HepG2 (cell line): ENCODE results near the gene SYNE3. TPM values are rescaled to one million over a fixed set of nuclear protein-coding genes. Genes with fewer than 3 reads are reported as not detected.

Experiments used
- ATAC-seq: fragments of 200-7000 bp; cut with Tn5 transposase; 3 replicates; pipeline ENCODE4 v1.9.1; 2020; ENCODE audit warnings: mild to moderate bottlenecking, moderate library complexity
- BruUV-seq: library from RNA; stranded (reverse); fragments of 400-500 nt; replicated peaks from 2 replicates; lab custom pipeline; 2021; lab: Mats Ljungman, UMichigan
- CTCF ChIA-PET: fragments of 300-600 bp; formaldehyde crosslinking; extraction: SDS; loops from one replicate; lab custom pipeline; 2021; ENCODE audit warnings: low total read pairs, inconsistent platforms, low intra/inter-chr PET ratio; lab: Yijun Ruan, JAX
- POLR2A ChIA-PET: fragments of 350-600 bp; sonication (Branson Sonifier 250); formaldehyde crosslinking; loops from one replicate; lab custom pipeline; 2020; ENCODE audit warnings: antibody characterized with exemption, inconsistent platforms; lab: Yijun Ruan, JAX
- DNase-seq: peaks from one replicate; pipeline ENCODE4 v3.0.0-alpha.2; 2015; ENCODE audit warnings: low spot score
- FAIRE-seq: peaks from 3 replicates; lab custom pipeline; 2011; peaks lifted over from hg19 to GRCh38; lab: Jason Lieb, UNC
- H2AFZ ChIP-seq: one replicate; pipeline ENCODE4 v1.6.1; 2011; ENCODE audit warnings: low read length, inconsistent platforms
- H3K27ac ChIP-seq: fragments of 300-600 bp; 3 replicates; pipeline ENCODE4 v1.8.0; 2011; ENCODE audit warnings: mixed run types, mild to moderate bottlenecking, mixed read lengths, low read length, inconsistent platforms; ENCODE audit not compliant: insufficient read depth; ENCODE audit errors: extremely low read length
- H3K27me3 ChIP-seq, 2 experiments: fragments of 200-600 bp in 1 of 2; 2 replicates in 1 of 2; 3 replicates in 1 of 2; pipeline versions ENCODE4 v1.6.0 to v1.8.0; 2011; ENCODE audit warnings: low read length in 2 of 2, mild to moderate bottlenecking in 2 of 2, moderate library complexity in 2 of 2, inconsistent platforms in 1 of 2; ENCODE audit not compliant: insufficient read depth in 2 of 2, control insufficient read depth in 1 of 2
- H3K36me3 ChIP-seq, 2 experiments: fragments of 200-600 bp in 1 of 2; replicated peaks in 1 of 2; 2 replicates in 1 of 2; 3 replicates in 1 of 2; pipeline versions ENCODE4 v1.5.1 to v1.8.0; 2011; ENCODE audit warnings: low read length in 2 of 2, inconsistent platforms in 1 of 2; ENCODE audit not compliant: insufficient read depth in 2 of 2, control insufficient read depth in 1 of 2
- H3K4me1 ChIP-seq: 2 replicates; pipeline ENCODE4 v1.5.1; 2012; ENCODE audit warnings: low read length, inconsistent platforms; ENCODE audit not compliant: insufficient read depth
- H3K4me2 ChIP-seq: 2 replicates; pipeline ENCODE4 v1.6.0; 2011; ENCODE audit warnings: low read depth, low read length, inconsistent platforms
- H3K4me3 ChIP-seq, 3 experiments: fragments of 200-600 bp in 1 of 3; sonication (generic), shearing (Covaris generic) in 1 of 3; replicated peaks in 1 of 3; 2 replicates each; pipeline ENCODE4 v1.5.1; 2011 to 2016; ENCODE audit warnings: low read length in 3 of 3, inconsistent platforms in 2 of 3, low read depth in 2 of 3, mild to moderate bottlenecking in 2 of 3, control low read depth in 1 of 3, mixed read lengths in 1 of 3; ENCODE audit not compliant: insufficient read depth in 1 of 3
- H3K79me2 ChIP-seq: one replicate; pipeline ENCODE4 v1.6.1; 2011; ENCODE audit warnings: low read length, inconsistent platforms; ENCODE audit not compliant: insufficient read depth
- H3K9ac ChIP-seq: 2 replicates; pipeline ENCODE4 v1.6.0; 2011; ENCODE audit warnings: mild to moderate bottlenecking, low read depth, low read length, inconsistent platforms; ENCODE audit not compliant: insufficient read depth
- H3K9me3 ChIP-seq: 2 replicates; pipeline ENCODE4 v1.5.1; 2012; ENCODE audit warnings: mild to moderate bottlenecking, low read length
- H4K20me1 ChIP-seq: 2 replicates; pipeline ENCODE4 v1.6.0; 2011; ENCODE audit warnings: inconsistent platforms, mild to moderate bottlenecking, low read length, moderate library complexity; ENCODE audit not compliant: insufficient read depth
- KDM5B ChIP-seq: sonication (generic); formaldehyde crosslinking; IDR thresholded peaks from 2 replicates; pipeline ENCODE4 v1.4.0; 2020; ENCODE audit warnings: missing genetic modification reagents, mild to moderate bottlenecking, borderline replicate concordance
- PCBP1 ChIP-seq: fragments of 200-400 bp; formaldehyde crosslinking; IDR thresholded peaks from 2 replicates; pipeline ENCODE4 v1.6.1; 2017; ENCODE audit warnings: mild to moderate bottlenecking, low read depth, low read length, borderline replicate concordance
- RNF2 ChIP-seq: fragments of 450-650 bp; conservative IDR thresholded peaks from 2 replicates; pipeline ENCODE4 v1.6.1; 2016; ENCODE audit warnings: low read depth
- SALL1 ChIP-seq: sonication (generic); formaldehyde crosslinking; IDR thresholded peaks from 2 replicates; pipeline ENCODE4 v1.8.0; 2022; ENCODE audit warnings: mild to moderate bottlenecking, missing genetic modification reagents
- SAP130 ChIP-seq: IDR thresholded peaks from 2 replicates; pipeline ENCODE4 v1.6.1; 2016; ENCODE audit warnings: low read depth
- TEAD3 ChIP-seq: optimal IDR thresholded peaks from 2 replicates; pipeline ENCODE3; 2016; ENCODE audit warnings: borderline replicate concordance
- ZNF326 ChIP-seq: sonication (generic); formaldehyde crosslinking; IDR thresholded peaks from 2 replicates; pipeline ENCODE4 v1.4.0; 2020; ENCODE audit warnings: missing genetic modification reagents, borderline replicate concordance
- ZNF343 ChIP-seq: sonication (generic); formaldehyde crosslinking; IDR thresholded peaks from 2 replicates; pipeline ENCODE4 v1.4.0; 2020; ENCODE audit warnings: mild to moderate bottlenecking, missing genetic modification reagents
- ZNF563 ChIP-seq: sonication (generic); formaldehyde crosslinking; IDR thresholded peaks from 2 replicates; pipeline ENCODE4 v1.8.0; 2022; ENCODE audit warnings: mild to moderate bottlenecking, moderate library complexity, missing genetic modification reagents
- ZNF572 ChIP-seq: sonication (generic); formaldehyde crosslinking; IDR thresholded peaks from 2 replicates; pipeline ENCODE4 v1.5.1; 2020; ENCODE audit warnings: mild to moderate bottlenecking, missing genetic modification reagents
- ZNF790 ChIP-seq: sonication (generic); formaldehyde crosslinking; IDR thresholded peaks from 2 replicates; pipeline ENCODE4 v1.8.0; 2022; ENCODE audit warnings: missing genetic modification reagents, mild to moderate bottlenecking, borderline replicate concordance
- WGBS: methylation state at CpG from one replicate; pipeline ENCODE4 v1.1.6; 2017; ENCODE audit warnings: low lambda C conversion rate; 5-methylcytosine and 5-hydroxymethylcytosine counted together
- in situ Hi-C: cut with HindIII; loops from 2 replicates; pipeline ENCODE4 v1.10.0; 2017; ENCODE audit warnings: low pct_unique_long_range_greater_than_20kb; ENCODE audit not compliant: extremely low pct_ligation_motif_present
- intact Hi-C: fragments of 100-400 bp; cut with micrococcal nuclease; formaldehyde crosslinking; loops from one replicate; pipeline ENCODE4 v1.10.0; 2022; ENCODE audit not compliant: unreplicated experiment
- polyA plus RNA-seq, 8 experiments: library from polyadenylated mRNA; depleted of rRNA in 3 of 8; stranded (reverse) in 7 of 8; unstranded in 1 of 8; fragments of >200 nt; fragmentation: Illumina TruSeq in 4 of 8; extraction: Trizol in 4 of 8; gene quantifications; 2 replicates each; pipeline versions ENCODE4 v1.2.1 to v1.2.3, GENCODE V29; 2011 to 2016; ENCODE audit warnings: low read depth in 4 of 8, missing spikeins in 1 of 8, mixed read lengths in 1 of 8; ENCODE audit not compliant: insufficient read depth in 1 of 8
- total RNA-seq, 5 experiments: library from RNA; depleted of rRNA; stranded (reverse); fragments of >200 nt; fragmentation: Illumina TruSeq; extraction: Trizol; gene quantifications; 2 replicates each; pipeline ENCODE4 v1.2.3, GENCODE V29; 2016; ENCODE audit warnings: low read depth in 1 of 5
- TF ChIP-seq, protein P1 (sequence below): sonication (generic); formaldehyde crosslinking; IDR thresholded peaks from 2 replicates; pipeline ENCODE4 v1.5.1; 2020; ENCODE audit warnings: mild to moderate bottlenecking, missing genetic modification reagents, moderate library complexity
- TF ChIP-seq, protein P2 (sequence below): sonication (generic); formaldehyde crosslinking; IDR thresholded peaks from 2 replicates; pipeline ENCODE4 v1.4.0; 2020; ENCODE audit warnings: mild to moderate bottlenecking, missing genetic modification reagents
- TF ChIP-seq, protein P3 (sequence below): sonication (generic); formaldehyde crosslinking; conservative IDR thresholded peaks from 2 replicates; pipeline ENCODE4 v1.8.0; 2022; ENCODE audit warnings: missing genetic modification reagents
- TF ChIP-seq, protein P4 (sequence below): sonication (generic); formaldehyde crosslinking; IDR thresholded peaks from 2 replicates; pipeline ENCODE4; 2020; ENCODE audit warnings: missing genetic modification reagents, mild to moderate bottlenecking, borderline replicate concordance

SYNE3 gene
- total and polyA plus RNA-seq, 2 of the 13 experiments (the other 11 are each of a cell fraction or from before 2014, with no cell fraction given): 7.8 to 8.0 TPM

DNA sequence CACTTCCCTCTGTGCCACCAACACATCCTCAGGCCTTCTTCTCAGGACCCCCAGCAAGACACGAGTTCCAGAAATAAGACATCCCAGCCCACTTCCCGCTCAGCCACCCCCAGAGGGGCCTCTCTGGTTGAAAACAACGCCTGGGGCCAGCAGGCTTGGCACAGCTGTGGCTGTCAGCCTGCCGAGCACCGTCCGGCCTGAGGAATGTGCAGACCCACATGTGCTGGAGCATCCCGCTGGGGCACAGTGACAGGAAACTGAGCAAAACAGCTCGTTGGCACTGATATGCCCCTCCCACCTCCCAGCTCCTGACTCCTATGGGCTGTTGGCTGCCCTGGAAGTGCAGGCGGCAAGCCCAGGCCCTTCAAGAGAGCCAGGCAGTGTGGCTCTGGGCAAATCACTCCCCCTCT lies 1.4 kb downstream of the SYNE3 start:
- FAIRE-seq (no peak), DNase-seq (no peak), ATAC-seq (peak; percentile 56)
- no peak overlapping the region for H2AFZ ChIP-seq
- WGBS: 24% methylated on average over 6 of the region's 9 CpGs
- H3K9ac ChIP-seq: peak overlapping the region; percentile 64
- H3K27me3 ChIP-seq: no peaks in the 10 kb centered on the region; a peak in 1 of 5 replicates
- H3K4me2 ChIP-seq: peak overlapping the region; percentile 93
- no peaks in the 10 kb centered on the region for H3K9me3 ChIP-seq
- H3K4me1 ChIP-seq: peaks cover 63% of the 10 kb centered on the region
- in situ Hi-C loops (no loop called here), intact Hi-C loops (no loop called here)
- POLR2A ChIA-PET: interaction anchor here (1.7 to 3.8 kb wide), 6 partner anchors 10 to 70 kb away, joined by 7 to 37 read pairs (median 14); partner anchors contain the start of gene GLRX5
- H3K79me2 ChIP-seq: peaks cover 28% of the 10 kb centered on the region
- no TSS peak for BruUV-seq
- peak overlapping the region; percentile 62 to 73 (median 62); a peak in 5 of 6 replicates for H3K4me3 ChIP-seq
- CTCF ChIA-PET: no interaction called here
- peak overlapping the region; percentile 18 for H3K27ac ChIP-seq
- H4K20me1 ChIP-seq: no peaks in the 10 kb centered on the region
- no peaks in the 10 kb centered on the region for H3K36me3 ChIP-seq
- TF ChIP-seq, protein P1, sequence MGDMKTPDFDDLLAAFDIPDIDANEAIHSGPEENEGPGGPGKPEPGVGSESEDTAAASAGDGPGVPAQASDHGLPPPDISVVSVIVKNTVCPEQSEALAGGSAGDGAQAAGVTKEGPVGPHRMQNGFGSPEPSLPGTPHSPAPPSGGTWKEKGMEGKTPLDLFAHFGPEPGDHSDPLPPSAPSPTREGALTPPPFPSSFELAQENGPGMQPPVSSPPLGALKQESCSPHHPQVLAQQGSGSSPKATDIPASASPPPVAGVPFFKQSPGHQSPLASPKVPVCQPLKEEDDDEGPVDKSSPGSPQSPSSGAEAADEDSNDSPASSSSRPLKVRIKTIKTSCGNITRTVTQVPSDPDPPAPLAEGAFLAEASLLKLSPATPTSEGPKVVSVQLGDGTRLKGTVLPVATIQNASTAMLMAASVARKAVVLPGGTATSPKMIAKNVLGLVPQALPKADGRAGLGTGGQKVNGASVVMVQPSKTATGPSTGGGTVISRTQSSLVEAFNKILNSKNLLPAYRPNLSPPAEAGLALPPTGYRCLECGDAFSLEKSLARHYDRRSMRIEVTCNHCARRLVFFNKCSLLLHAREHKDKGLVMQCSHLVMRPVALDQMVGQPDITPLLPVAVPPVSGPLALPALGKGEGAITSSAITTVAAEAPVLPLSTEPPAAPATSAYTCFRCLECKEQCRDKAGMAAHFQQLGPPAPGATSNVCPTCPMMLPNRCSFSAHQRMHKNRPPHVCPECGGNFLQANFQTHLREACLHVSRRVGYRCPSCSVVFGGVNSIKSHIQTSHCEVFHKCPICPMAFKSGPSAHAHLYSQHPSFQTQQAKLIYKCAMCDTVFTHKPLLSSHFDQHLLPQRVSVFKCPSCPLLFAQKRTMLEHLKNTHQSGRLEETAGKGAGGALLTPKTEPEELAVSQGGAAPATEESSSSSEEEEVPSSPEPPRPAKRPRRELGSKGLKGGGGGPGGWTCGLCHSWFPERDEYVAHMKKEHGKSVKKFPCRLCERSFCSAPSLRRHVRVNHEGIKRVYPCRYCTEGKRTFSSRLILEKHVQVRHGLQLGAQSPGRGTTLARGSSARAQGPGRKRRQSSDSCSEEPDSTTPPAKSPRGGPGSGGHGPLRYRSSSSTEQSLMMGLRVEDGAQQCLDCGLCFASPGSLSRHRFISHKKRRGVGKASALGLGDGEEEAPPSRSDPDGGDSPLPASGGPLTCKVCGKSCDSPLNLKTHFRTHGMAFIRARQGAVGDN (CRISPR knock-in tag): peak; percentile 60
- no peak for TF ChIP-seq PCBP1
- TF ChIP-seq KDM5B (CRISPR knock-in tag): peak; percentile 2; the same call in 1 of the 2 replicates
- 0 out of 2 replicates have a peak, but pooled peaks have one; percentile 44 for TF ChIP-seq ZNF790 (CRISPR knock-in tag)
- TF ChIP-seq ZNF326 (CRISPR knock-in tag): no peak
- peak; percentile 29; the same call in 1 of the 2 replicates for TF ChIP-seq ZNF572 (CRISPR knock-in tag)
- TF ChIP-seq TEAD3 (CRISPR knock-in tag): peak; percentile 38
- TF ChIP-seq, protein P2, sequence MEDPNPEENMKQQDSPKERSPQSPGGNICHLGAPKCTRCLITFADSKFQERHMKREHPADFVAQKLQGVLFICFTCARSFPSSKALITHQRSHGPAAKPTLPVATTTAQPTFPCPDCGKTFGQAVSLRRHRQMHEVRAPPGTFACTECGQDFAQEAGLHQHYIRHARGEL (CRISPR knock-in tag): 0 out of 2 replicates have a peak, but pooled peaks have one; percentile 62
- TF ChIP-seq, protein P3, sequence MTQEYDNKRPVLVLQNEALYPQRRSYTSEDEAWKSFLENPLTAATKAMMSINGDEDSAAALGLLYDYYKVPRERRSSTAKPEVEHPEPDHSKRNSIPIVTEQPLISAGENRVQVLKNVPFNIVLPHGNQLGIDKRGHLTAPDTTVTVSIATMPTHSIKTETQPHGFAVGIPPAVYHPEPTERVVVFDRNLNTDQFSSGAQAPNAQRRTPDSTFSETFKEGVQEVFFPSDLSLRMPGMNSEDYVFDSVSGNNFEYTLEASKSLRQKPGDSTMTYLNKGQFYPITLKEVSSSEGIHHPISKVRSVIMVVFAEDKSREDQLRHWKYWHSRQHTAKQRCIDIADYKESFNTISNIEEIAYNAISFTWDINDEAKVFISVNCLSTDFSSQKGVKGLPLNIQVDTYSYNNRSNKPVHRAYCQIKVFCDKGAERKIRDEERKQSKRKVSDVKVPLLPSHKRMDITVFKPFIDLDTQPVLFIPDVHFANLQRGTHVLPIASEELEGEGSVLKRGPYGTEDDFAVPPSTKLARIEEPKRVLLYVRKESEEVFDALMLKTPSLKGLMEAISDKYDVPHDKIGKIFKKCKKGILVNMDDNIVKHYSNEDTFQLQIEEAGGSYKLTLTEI (CRISPR knock-in tag): no peak
- TF ChIP-seq RNF2: no peak
- TF ChIP-seq ZNF563 (CRISPR knock-in tag): 0 out of 2 replicates have a peak, but pooled peaks have one; percentile 38
- TF ChIP-seq SAP130 (CRISPR knock-in tag): 0 out of 2 replicates have a peak, but pooled peaks have one; percentile 17
- TF ChIP-seq, protein P4, sequence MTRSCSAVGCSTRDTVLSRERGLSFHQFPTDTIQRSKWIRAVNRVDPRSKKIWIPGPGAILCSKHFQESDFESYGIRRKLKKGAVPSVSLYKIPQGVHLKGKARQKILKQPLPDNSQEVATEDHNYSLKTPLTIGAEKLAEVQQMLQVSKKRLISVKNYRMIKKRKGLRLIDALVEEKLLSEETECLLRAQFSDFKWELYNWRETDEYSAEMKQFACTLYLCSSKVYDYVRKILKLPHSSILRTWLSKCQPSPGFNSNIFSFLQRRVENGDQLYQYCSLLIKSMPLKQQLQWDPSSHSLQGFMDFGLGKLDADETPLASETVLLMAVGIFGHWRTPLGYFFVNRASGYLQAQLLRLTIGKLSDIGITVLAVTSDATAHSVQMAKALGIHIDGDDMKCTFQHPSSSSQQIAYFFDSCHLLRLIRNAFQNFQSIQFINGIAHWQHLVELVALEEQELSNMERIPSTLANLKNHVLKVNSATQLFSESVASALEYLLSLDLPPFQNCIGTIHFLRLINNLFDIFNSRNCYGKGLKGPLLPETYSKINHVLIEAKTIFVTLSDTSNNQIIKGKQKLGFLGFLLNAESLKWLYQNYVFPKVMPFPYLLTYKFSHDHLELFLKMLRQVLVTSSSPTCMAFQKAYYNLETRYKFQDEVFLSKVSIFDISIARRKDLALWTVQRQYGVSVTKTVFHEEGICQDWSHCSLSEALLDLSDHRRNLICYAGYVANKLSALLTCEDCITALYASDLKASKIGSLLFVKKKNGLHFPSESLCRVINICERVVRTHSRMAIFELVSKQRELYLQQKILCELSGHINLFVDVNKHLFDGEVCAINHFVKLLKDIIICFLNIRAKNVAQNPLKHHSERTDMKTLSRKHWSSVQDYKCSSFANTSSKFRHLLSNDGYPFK (CRISPR knock-in tag): no peak
- TF ChIP-seq SALL1 (CRISPR knock-in tag): peak; percentile 17; the same call in 1 of the 2 replicates
- TF ChIP-seq ZNF343: no peak
